Liver (tissue), 9 donors: Measurements from ENCODE around the gene SPATA16. TPM values are rescaled to one million over a fixed set of nuclear protein-coding genes. Genes with fewer than 3 reads are reported as not detected.

Experiments
- DNase-seq: peaks from one replicate; pipeline ENCODE4 v3.0.0-alpha.2; 2017; ENCODE audit warnings: low spot score
- H3K27ac ChIP-seq, 2 donors: one replicate each; pipeline ENCODE4 v1.7.0; 2013; ENCODE audit warnings: inconsistent platforms in 2 of 2, low read length in 2 of 2, control low read depth in 1 of 2, low read depth in 1 of 2, mild to moderate bottlenecking in 1 of 2
- H3K27me3 ChIP-seq, 4 donors: one replicate each; pipeline versions ENCODE4 v1.6.1 to v1.7.0; 2013; ENCODE audit warnings: low read length in 3 of 4, inconsistent platforms in 1 of 4, mild to moderate bottlenecking in 1 of 4, moderate library complexity in 1 of 4; ENCODE audit not compliant: control insufficient read depth in 4 of 4, insufficient read depth in 4 of 4
- H3K36me3 ChIP-seq, 4 donors: one replicate each; pipeline versions ENCODE4 v1.6.1 to v1.7.0; 2013; ENCODE audit warnings: low read length in 3 of 4, mild to moderate bottlenecking in 3 of 4, low read depth in 1 of 4, moderate library complexity in 1 of 4; ENCODE audit not compliant: control insufficient read depth in 4 of 4, insufficient read depth in 3 of 4
- H3K4me1 ChIP-seq, 4 donors: one replicate each; pipeline versions ENCODE4 v1.6.1 to v1.7.0; 2013; ENCODE audit warnings: low read length in 3 of 4, mild to moderate bottlenecking in 3 of 4, moderate library complexity in 1 of 4; ENCODE audit not compliant: control insufficient read depth in 4 of 4, insufficient read depth in 4 of 4
- H3K4me3 ChIP-seq, 3 donors: one replicate each; pipeline versions ENCODE4 v1.6.1 to v1.7.0; 2013; ENCODE audit warnings: low read length in 3 of 3, control low read depth in 1 of 3, low read depth in 1 of 3, mild to moderate bottlenecking in 1 of 3
- H3K9ac ChIP-seq, 2 donors: one replicate each; pipeline ENCODE4 v1.7.0; 2013; ENCODE audit warnings: low read length in 2 of 2, mild to moderate bottlenecking in 2 of 2, moderate library complexity in 2 of 2, control low read depth in 1 of 2, low read depth in 1 of 2
- H3K9me3 ChIP-seq, 4 donors: one replicate each; pipeline versions ENCODE4 v1.6.1 to v1.7.0; 2013; ENCODE audit warnings: low read length in 3 of 4; ENCODE audit not compliant: control insufficient read depth in 4 of 4
- EGR1 ChIP-seq, 2 donors: IDR thresholded peaks; 2 replicates each; pipeline ENCODE4 v1.6.1; 2016 to 2018; ENCODE audit warnings: antibody characterized with exemption in 2 of 2, low read depth in 2 of 2
- FOXA1 ChIP-seq: IDR thresholded peaks from 2 replicates; pipeline ENCODE4 v1.6.1; 2016; ENCODE audit warnings: antibody characterized with exemption
- FOXA2 ChIP-seq: IDR thresholded peaks from 2 replicates; pipeline ENCODE4 v1.6.1; 2016; ENCODE audit warnings: antibody characterized with exemption
- GABPA ChIP-seq, 2 donors: IDR thresholded peaks in 1 of 2; conservative IDR thresholded peaks in 1 of 2; 2 replicates each; pipeline ENCODE4 v1.6.1; 2016; ENCODE audit warnings: antibody characterized with exemption in 2 of 2, mild to moderate bottlenecking in 1 of 2, moderate library complexity in 1 of 2
- HNF4A ChIP-seq, 2 donors: conservative IDR thresholded peaks; 2 replicates each; pipeline ENCODE4 v1.6.1; 2016; ENCODE audit warnings: antibody characterized with exemption in 2 of 2, mild to moderate bottlenecking in 2 of 2
- HNF4G ChIP-seq: IDR thresholded peaks from 2 replicates; pipeline ENCODE4 v1.6.1; 2016; ENCODE audit warnings: antibody characterized with exemption
- JUND ChIP-seq, 2 donors: IDR thresholded peaks; 2 replicates each; pipeline ENCODE4 v1.6.1; 2016; ENCODE audit warnings: antibody characterized with exemption in 2 of 2
- RAD21 ChIP-seq, 2 donors: IDR thresholded peaks; 2 replicates each; pipeline ENCODE4 v1.6.1; 2016; ENCODE audit warnings: antibody characterized with exemption in 2 of 2, mild to moderate bottlenecking in 2 of 2
- RXRA ChIP-seq, 2 donors: IDR thresholded peaks; 2 replicates each; pipeline ENCODE4 v1.6.1; 2017 to 2018; ENCODE audit warnings: antibody characterized with exemption in 2 of 2, mild to moderate bottlenecking in 1 of 2
- YY1 ChIP-seq: IDR thresholded peaks from 2 replicates; pipeline ENCODE4 v1.6.1; 2016; ENCODE audit warnings: antibody characterized with exemption, mild to moderate bottlenecking
- WGBS: extraction: QIAGEN DNeasy Blood & Tissue Kit; methylation state at CpG from one replicate; pipeline ENCODE4 v1.1.7; 2013; 5-methylcytosine and 5-hydroxymethylcytosine counted together
- polyA plus RNA-seq, 2 donors: library from polyadenylated mRNA; stranded (reverse) in 1 of 2; unstranded in 1 of 2; fragments of 200-250 nt in 1 of 2; fragments of >200 nt in 1 of 2; fragmentation: Nextera tagmentation in 1 of 2; extraction: Ambion mirVana in 1 of 2; gene quantifications; one replicate each; pipeline versions ENCODE4 v1.2.1 to v1.2.3, GENCODE V29; 2013 to 2015
- total RNA-seq, 2 donors: library from RNA; depleted of rRNA; stranded (reverse); fragments of >200 nt; gene quantifications; one replicate each; pipeline ENCODE4 v1.2.3, GENCODE V29; 2014
- TF ChIP-seq, protein P1 (sequence below): IDR thresholded peaks from 2 replicates; pipeline ENCODE4 v1.6.1; 2016; ENCODE audit warnings: antibody characterized with exemption
- TF ChIP-seq, protein P2 (sequence below): IDR thresholded peaks from 2 replicates; pipeline ENCODE4 v1.6.1; 2016; ENCODE audit warnings: antibody characterized with exemption
- TF ChIP-seq, protein P3 (sequence below): IDR thresholded peaks from 2 replicates; pipeline ENCODE4 v1.6.1; 2016; ENCODE audit warnings: antibody characterized with exemption, mild to moderate bottlenecking
- TF ChIP-seq, protein P4 (sequence below): IDR thresholded peaks from 2 replicates; pipeline ENCODE4 v1.6.1; 2016; ENCODE audit warnings: antibody characterized with exemption
- donor health status: healthy.
- donor health status: healthy.
- donor health status: healthy.
- donor health status: healthy.
- donor health status: healthy.

The SPATA16 gene
- total and polyA plus RNA-seq, 4 donors: not detected

DNA sequence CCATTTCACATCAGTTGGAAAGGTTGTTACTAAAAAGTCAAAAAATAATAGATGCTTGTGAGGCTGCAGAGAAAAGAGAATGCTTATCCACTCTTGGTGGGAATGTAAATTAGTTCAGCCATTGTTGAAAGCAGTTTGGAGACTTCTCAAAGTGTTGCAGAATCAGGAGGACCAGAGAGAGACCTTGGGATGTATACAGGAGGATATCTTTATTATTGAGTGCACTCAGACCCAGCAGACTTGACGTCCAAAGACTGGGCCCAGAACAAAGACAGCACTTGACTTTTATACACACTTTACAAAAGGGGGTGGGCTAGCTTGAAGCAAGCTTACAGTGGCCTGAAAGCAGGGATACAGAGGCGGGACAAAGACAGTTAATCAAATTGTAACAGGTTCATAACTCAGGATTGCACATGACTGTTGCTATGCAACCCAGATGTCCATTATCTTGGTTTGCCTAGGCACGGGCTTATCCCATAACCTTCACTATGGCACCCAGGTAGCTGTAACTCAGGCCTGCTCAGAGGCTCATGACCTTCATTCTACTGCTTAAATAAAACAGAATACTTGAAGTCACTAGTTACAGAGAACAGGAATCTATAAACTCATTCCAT lies 127.7 kb downstream of the SPATA16 start:
- Histone ChIP-seq H3K4me1 (no peaks in the 10 kb centered on the region), H3K36me3 (no peaks in the 10 kb centered on the region), H3K9ac (no peak overlapping the region), H3K27me3 (no peaks in the 10 kb centered on the region), H3K9me3 (no peaks in the 10 kb centered on the region), H3K27ac (no peak overlapping the region), H3K4me3 (no peak overlapping the region)
- 63% methylated on average over 3 of the region's 3 CpGs for WGBS
- no peak for DNase-seq
- TF ChIP-seq HNF4G (no peak), FOXA1 (no peak), EGR1 (IDR thresholded peaks at IDR 0.05; ENCODE audit: low read depth in 2 of 2) (no peak), YY1 (no peak), HNF4A (conservative IDR thresholded peaks at IDR 0.05) (no peak), GABPA (IDR thresholded peaks at IDR 0.05 in 1 of 2, conservative IDR thresholded peaks at IDR 0.05 in 1 of 2) (no peak), JUND (IDR thresholded peaks at IDR 0.05) (no peak), RAD21 (IDR thresholded peaks at IDR 0.05) (no peak), RXRA (IDR thresholded peaks at IDR 0.05) (no peak)
- TF ChIP-seq, protein P1, sequence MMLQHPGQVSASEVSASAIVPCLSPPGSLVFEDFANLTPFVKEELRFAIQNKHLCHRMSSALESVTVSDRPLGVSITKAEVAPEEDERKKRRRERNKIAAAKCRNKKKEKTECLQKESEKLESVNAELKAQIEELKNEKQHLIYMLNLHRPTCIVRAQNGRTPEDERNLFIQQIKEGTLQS: no peak
- TF ChIP-seq, protein P2, sequence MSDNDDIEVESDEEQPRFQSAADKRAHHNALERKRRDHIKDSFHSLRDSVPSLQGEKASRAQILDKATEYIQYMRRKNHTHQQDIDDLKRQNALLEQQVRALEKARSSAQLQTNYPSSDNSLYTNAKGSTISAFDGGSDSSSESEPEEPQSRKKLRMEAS: no peak
- TF ChIP-seq, protein P3, sequence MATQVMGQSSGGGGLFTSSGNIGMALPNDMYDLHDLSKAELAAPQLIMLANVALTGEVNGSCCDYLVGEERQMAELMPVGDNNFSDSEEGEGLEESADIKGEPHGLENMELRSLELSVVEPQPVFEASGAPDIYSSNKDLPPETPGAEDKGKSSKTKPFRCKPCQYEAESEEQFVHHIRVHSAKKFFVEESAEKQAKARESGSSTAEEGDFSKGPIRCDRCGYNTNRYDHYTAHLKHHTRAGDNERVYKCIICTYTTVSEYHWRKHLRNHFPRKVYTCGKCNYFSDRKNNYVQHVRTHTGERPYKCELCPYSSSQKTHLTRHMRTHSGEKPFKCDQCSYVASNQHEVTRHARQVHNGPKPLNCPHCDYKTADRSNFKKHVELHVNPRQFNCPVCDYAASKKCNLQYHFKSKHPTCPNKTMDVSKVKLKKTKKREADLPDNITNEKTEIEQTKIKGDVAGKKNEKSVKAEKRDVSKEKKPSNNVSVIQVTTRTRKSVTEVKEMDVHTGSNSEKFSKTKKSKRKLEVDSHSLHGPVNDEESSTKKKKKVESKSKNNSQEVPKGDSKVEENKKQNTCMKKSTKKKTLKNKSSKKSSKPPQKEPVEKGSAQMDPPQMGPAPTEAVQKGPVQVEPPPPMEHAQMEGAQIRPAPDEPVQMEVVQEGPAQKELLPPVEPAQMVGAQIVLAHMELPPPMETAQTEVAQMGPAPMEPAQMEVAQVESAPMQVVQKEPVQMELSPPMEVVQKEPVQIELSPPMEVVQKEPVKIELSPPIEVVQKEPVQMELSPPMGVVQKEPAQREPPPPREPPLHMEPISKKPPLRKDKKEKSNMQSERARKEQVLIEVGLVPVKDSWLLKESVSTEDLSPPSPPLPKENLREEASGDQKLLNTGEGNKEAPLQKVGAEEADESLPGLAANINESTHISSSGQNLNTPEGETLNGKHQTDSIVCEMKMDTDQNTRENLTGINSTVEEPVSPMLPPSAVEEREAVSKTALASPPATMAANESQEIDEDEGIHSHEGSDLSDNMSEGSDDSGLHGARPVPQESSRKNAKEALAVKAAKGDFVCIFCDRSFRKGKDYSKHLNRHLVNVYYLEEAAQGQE: no peak
- TF ChIP-seq, protein P4, sequence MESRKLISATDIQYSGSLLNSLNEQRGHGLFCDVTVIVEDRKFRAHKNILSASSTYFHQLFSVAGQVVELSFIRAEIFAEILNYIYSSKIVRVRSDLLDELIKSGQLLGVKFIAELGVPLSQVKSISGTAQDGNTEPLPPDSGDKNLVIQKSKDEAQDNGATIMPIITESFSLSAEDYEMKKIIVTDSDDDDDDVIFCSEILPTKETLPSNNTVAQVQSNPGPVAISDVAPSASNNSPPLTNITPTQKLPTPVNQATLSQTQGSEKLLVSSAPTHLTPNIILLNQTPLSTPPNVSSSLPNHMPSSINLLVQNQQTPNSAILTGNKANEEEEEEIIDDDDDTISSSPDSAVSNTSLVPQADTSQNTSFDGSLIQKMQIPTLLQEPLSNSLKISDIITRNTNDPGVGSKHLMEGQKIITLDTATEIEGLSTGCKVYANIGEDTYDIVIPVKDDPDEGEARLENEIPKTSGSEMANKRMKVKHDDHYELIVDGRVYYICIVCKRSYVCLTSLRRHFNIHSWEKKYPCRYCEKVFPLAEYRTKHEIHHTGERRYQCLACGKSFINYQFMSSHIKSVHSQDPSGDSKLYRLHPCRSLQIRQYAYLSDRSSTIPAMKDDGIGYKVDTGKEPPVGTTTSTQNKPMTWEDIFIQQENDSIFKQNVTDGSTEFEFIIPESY: no peak

DNA sequence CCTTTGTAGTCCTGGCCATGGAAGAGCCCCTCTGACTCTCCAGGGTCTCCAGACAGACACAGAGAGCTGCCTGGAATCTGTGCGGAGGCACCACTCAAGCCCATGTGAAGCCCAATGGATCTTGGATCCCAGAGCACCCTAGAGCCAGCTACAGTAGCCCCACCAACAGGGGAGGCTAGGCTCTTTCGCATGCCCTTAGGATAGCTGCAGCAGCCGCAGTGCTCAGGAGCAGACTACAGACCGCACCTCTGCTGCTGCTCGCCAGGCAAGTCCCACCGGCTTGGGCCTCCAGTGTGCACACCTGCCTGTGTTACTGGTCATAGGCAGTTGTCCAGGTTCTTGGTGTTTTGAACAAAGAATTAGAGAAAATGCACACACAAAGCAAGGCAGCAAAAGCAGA lies 131.6 kb downstream of the SPATA16 start:
- H3K9me3 ChIP-seq: no peaks in the 10 kb centered on the region
- TF ChIP-seq RXRA (IDR thresholded peaks at IDR 0.05) (no peak), FOXA1 (no peak), YY1 (no peak), HNF4G (no peak), RAD21 (IDR thresholded peaks at IDR 0.05) (no peak), FOXA2 (no peak)
- TF ChIP-seq, protein P1: no peak
- TF ChIP-seq, protein P2: no peak
- no peaks in the 10 kb centered on the region for H3K36me3 ChIP-seq
- no peak overlapping the region for H3K9ac ChIP-seq
- H3K4me1 ChIP-seq: no peaks in the 10 kb centered on the region
- no peaks in the 10 kb centered on the region for H3K27me3 ChIP-seq
- DNase-seq: no peak
- 96% methylated on average over 6 of the region's 6 CpGs for WGBS
- H3K4me3 ChIP-seq: no peak overlapping the region
- no peak overlapping the region for H3K27ac ChIP-seq
